RPMI7951 (cell line): ENCODE measurements around the gene PAOX. TPM values are rescaled to one million over a fixed set of nuclear protein-coding genes. Genes with fewer than 3 reads are reported as not detected.
A peak's percentile ranks its signal among the peaks of the same experiment; 100 is the strongest.
"Not testable (repeated sequence)": the region's sequence is repeated elsewhere in the genome, so short reads cannot be mapped to it uniquely, and the experiment has no call there.

Experiments
- DNase-seq: peaks from one replicate; pipeline ENCODE4 v3.0.0-alpha.2; 2012; ENCODE audit warnings: low read depth
- total RNA-seq: library from RNA; depleted of rRNA; stranded (reverse); fragments of >200 nt; shearing (Covaris generic); gene quantifications from 2 replicates; pipeline ENCODE4 v1.2.3, GENCODE V29; 2014

The PAOX gene
- total RNA-seq, 1 experiment from 2014 or later = 2.8 TPM

GRCh38 chr10:133364645-133365431 is 14.2 kb upstream of the PAOX start:
- DNase-seq = no peak

DNA sequence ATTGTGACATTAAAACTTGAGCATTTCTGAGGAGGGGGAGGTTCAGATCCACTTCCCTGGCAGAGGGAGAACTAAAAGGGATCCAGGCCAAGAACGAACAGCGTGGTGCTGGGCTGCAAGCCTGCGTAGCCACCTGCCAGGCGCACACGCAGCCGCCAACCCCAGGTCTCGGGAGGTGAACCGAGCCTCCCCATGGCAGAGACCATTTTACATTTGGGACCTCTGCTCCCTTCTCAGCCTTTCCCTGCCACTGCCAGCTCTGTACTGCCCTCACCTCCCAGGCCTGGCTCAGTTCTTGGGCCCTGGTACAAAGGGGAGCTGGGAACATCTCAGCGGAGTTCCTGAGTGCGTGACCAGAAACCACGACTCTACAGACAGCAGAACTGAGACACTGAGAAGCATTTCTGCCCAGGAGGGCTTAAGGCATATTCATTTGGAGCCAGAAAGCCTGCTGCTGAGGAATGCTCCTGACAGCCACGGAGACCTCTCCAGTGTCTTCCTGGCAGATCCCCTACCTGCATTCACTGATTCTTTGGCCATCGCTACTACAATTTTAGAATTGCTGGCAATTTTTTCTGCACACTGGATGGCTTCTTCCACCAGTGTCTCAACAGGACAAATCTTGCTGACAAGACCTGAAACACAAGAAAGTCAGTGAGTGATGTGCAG is 13.5 kb upstream of the PAOX start:
- DNase-seq = no peak

GRCh38 chr10:133366130-133366478 is 13.0 kb upstream of the PAOX start:
- DNase-seq = no peak

DNA sequence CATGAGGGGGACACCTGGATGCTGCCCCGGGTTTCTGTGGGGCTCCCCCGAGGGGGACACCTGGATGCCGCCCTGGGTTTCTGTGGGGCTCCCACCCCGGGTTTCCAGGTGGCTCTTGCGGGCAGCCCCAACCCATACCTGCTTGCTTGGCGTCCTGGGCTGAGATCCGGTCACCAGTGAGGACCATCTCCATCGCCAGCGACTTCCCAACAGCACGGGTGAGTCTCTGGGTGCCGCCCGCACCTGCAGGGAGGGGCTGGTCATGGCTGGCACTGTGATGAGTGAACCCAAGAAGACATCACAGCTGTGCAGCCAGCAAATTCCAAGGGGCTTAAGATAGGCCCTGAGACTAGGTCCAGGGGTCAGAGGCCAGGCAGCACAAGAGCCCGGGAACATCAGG is 12.3 kb upstream of the PAOX start:
- no peak for DNase-seq

DNA sequence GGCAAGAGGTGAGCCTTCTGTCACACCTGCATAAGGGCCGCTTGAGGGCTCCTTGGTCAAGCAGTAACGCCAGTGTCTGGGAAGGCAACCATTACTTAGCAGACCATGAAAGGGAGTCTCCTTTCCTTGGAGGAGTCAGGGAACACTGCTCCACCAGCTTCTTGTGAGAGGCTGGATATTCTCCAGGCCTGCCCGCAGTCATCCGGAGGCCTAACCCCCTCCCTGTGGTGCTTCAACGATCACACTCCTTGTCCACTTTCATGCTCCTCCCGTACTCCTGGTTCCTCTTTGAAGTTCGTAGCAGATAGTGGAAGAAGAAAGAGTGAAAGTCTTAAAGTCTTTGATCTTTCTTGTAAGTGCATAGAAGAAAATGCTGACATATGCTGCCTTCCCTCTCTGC is 11.6 kb upstream of the PAOX start:
- DNase-seq = not testable (repeated sequence)

- no peak for DNase-seq
Measured at GRCh38 chr10:133368153-133368552, 10.9 kb upstream of the PAOX start.

GRCh38 chr10:133370030-133370786 is 8.9 kb upstream of the PAOX start:
- no peak for DNase-seq

GRCh38 chr10:133372507-133372906 is 6.6 kb upstream of the PAOX start:
- DNase-seq = no peak

DNA sequence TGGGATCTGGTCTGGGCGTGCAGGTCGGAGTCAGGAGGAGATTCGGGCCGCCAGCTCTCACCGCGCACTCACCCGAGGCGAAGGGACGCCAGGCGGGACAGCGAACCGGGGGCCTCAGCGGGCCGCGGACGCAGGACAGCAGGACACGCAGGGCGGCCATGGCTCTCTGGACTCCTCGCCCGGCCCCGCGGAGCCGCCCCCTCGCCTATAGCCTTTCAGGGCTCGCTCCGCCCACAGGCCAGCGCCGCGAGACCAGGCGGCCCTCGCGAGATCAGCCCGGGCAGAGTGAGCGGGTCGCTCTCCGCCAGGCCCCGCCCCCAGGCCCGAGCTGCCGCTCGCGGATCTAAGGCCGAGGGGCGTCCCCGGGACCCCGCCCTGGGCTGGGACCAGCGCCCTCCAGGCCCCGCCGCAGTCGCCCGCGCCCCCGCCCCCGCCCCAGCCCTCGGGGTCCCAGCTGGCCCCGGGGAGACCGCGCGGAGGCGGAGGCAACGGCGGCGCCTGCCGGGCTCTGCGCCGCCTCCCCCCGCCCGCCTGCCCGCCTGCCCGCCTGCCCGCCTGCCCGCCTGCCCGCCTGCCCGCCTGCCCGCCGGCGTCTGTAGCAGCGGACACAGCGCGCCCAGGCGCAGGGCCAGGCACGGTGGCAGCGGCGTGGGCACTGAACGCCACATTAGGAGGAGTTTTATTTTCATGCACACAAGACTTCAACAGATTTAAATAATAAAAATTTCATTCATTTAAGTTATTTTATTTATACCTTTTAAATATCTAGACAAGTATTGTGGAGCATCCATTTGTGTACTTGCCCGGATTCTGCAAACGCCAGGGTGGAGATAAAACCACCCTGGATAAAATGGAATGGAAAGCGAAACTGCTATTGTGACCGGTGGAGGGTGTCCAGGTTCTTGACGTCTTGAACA is 5.6 kb upstream of the PAOX start, which contains the start of gene ECHS1:
Gene ECHS1, minus strand, starts transcription at position 181 of the 917 bp plus-strand sequence. Its CDS starts 21 bp downstream, at position 160.
- DNase-seq = peak; percentile 86

- no peak for DNase-seq
Measured at GRCh38 chr10:133375357-133376115, 3.5 kb upstream of the PAOX start.

- DNase-seq = not testable (repeated sequence)
Measured at GRCh38 chr10:133376183-133376582, 2.9 kb upstream of the PAOX start.

- DNase-seq = no peak
Measured at GRCh38 chr10:133377025-133377817, 1.8 kb upstream of the PAOX start.

DNA sequence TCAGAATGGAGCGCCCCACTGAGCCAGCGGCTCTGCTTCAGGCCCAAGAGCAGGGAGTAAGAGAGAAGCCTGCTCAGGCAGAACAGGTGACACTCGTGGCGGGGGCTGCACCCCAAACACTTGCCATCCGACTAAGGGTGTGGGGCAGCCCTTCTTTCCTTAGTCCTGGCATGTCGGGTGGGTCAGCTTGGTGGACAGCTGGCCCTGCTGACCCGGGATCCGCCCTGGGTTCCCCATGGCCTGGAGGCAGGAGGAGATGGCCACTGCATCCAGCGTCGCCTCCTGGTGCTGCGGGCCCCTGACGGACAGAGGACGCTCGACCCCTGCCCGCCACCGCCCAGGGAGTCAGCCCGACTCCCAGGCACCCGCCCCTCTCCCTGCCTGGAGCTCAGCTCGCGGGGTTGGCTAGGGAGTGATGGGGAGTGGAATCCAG is 1.2 kb upstream of the PAOX start:
- DNase-seq = no peak

DNA sequence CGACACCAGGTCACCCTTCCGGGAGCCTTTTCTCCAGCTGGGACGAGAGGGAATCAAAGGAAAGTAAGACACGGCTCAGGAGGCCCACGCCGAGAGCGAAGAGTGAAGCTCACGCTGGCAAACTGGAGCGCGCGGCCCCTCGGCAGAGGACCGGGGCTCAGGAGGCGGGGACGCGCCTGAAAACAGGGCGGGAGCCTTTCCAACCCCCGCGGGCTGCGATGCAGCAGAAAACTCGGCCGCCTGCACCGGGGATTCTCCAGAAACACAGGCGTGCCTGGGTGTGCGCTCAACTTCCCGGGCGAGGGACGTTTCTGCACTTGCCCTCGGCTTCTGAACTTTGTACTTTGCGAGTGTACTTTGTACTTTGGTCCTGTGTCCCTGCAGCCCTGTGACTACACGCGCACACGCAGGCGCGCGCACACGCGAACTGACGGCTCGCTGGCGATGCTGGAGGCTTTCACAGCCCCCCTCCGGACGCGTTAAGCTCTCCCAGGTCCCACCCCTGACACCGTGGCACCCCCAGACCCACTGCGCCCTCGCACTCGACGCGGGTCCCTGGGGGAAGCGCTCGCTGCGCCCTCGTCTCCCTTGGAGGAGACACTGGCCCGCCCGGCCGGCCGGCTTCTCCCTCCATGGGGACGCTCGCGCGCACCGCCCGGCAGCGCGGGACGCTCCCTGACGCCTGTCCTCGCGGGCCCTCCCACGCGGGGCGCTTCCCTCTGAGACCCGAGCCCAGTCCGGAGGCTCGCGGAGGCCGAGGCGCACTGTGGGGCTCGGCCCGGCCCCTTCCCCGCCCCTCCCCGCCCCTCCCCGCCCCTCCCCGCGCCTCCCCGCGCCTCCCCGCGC is 588 bp upstream of the PAOX start:
- DNase-seq = peak; percentile 54

DNA sequence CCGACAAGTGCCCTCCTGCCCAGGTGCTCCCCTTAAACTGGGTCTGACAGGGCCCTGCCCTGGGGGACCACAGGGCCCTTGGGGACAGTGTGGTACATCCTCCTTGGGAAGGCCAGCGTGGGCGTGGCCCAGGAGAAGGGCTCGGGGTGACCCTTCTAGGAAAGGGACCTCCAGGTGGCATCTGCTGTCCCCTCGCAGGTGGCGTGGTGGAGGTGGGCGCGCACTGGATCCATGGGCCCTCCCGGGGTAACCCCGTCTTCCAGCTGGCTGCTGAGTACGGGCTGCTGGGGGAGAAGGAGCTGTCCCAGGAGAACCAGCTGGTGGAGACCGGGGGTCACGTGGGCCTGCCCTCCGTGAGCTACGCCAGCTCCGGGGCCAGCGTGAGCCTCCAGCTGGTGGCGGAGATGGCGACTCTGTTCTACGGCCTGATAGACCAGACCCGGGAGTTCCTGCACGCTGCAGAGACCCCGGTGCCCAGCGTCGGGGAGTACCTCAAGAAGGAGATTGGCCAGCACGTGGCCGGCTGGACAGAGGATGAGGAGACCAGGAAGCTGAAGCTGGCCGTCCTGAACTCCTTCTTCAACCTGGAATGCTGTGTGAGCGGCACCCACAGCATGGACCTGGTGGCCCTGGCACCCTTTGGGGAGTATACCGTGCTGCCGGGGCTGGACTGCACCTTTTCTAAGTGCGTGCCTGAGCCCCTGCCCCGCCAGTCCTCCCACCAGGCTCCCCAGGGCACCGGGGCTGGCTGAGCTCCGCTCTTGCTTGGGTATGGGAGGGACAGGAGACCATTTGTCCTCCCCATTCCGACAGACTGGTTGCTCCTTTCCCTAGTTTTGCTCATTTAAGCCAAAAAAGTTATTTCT is 972 bp downstream of the PAOX start:
- no peak for DNase-seq

DNA sequence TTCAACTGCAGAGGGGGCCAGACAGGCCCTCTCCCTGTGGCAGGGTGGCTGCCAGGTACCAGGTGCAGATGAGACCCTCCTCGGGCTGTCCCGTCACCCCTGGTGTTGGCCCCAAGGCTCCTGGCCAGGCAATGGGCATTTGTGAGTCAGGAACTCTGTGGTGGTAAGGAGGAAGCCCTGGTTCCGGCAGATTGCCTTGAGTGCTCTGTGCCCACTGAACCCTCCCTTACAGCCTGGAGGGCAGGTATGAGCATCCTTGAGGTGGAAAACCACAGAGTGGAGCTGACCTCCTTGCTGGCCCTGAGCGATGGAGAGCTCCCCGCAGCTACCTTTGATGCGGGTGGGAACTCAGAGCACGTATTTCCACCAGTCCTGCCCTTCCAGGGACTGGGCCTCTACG is 2.0 kb downstream of the PAOX start:
- DNase-seq = no peak

- no peak for DNase-seq
Measured at GRCh38 chr10:133383551-133383950, 4.5 kb downstream of the PAOX start.

- DNase-seq = no peak
Measured at GRCh38 chr10:133384071-133384470, 5.0 kb downstream of the PAOX start.
